Left hindlimb (tissue), 1 donor: ENCODE data around the gene ARHGAP24.
A peak's percentile ranks its signal among the peaks of the same experiment; 100 is the strongest.
"Not testable (repeated sequence)": the region's sequence is repeated elsewhere in the genome, so short reads cannot be mapped to it uniquely, and the experiment has no call there.

Experiments used
- DNase-seq: peaks from one replicate; pipeline ENCODE4 v3.0.0-alpha.2; 2018

Gene ARHGAP24

GRCh38 chr4:85824166-85824945, 349.4 kb downstream of the ARHGAP24 start:
- no peak for DNase-seq

GRCh38 chr4:85826060-85826678, 351.2 kb downstream of the ARHGAP24 start:
- DNase-seq = peak; percentile 60

- DNase-seq = no peak
These were observed 353.3 kb downstream of the ARHGAP24 start for GRCh38 chr4:85828027-85828890.

GRCh38 chr4:85829276-85830051, 354.5 kb downstream of the ARHGAP24 start:
- no peak for DNase-seq

GRCh38 chr4:85831647-85832046, 356.7 kb downstream of the ARHGAP24 start:
- no peak for DNase-seq

- DNase-seq = no peak
These were observed 358.4 kb downstream of the ARHGAP24 start for GRCh38 chr4:85833302-85833701.

GRCh38 chr4:85834934-85835333, 360.0 kb downstream of the ARHGAP24 start:
- no peak for DNase-seq

GRCh38 chr4:85836588-85837438, 361.9 kb downstream of the ARHGAP24 start:
- DNase-seq = no peak

- DNase-seq = no peak
These were observed 362.4 kb downstream of the ARHGAP24 start for GRCh38 chr4:85837439-85837733.

GRCh38 chr4:85839981-85840451, 365.1 kb downstream of the ARHGAP24 start:
- DNase-seq = not testable (repeated sequence)

- DNase-seq = peak; percentile 63
These were observed 367.6 kb downstream of the ARHGAP24 start for GRCh38 chr4:85842540-85842939.

- DNase-seq = not testable (repeated sequence)
These were observed 378.8 kb downstream of the ARHGAP24 start for GRCh38 chr4:85853740-85854139.

- DNase-seq = no peak
These were observed 379.6 kb downstream of the ARHGAP24 start for GRCh38 chr4:85854546-85854945.

- no peak for DNase-seq
These were observed 385.3 kb downstream of the ARHGAP24 start for GRCh38 chr4:85860066-85860740.

GRCh38 chr4:85861064-85861765, 386.3 kb downstream of the ARHGAP24 start:
- DNase-seq = no peak

- no peak for DNase-seq
These were observed 387.9 kb downstream of the ARHGAP24 start for GRCh38 chr4:85862896-85863295.

GRCh38 chr4:85864259-85865205, 389.6 kb downstream of the ARHGAP24 start:
- no peak for DNase-seq

GRCh38 chr4:85865256-85865655, 390.3 kb downstream of the ARHGAP24 start:
- DNase-seq = no peak

- no peak for DNase-seq
These were observed 391.6 kb downstream of the ARHGAP24 start for GRCh38 chr4:85866508-85866907.
